IMR-90 (cell line): ENCODE data around the gene VPS18. TPM values are rescaled to one million over a fixed set of nuclear protein-coding genes. Genes with fewer than 3 reads are reported as not detected.

Experiments used
- ATAC-seq: fragments of 200-7000 bp; cut with Tn5 transposase; 2 replicates; pipeline ENCODE4 v1.9.1; 2020; ENCODE audit warnings: low read depth, mild to moderate bottlenecking, moderate library complexity
- BruUV-seq: library from RNA; stranded (reverse); fragments of 400-500 nt; replicated peaks from 2 replicates; lab custom pipeline; 2021; lab: Mats Ljungman, UMichigan
- CTCF ChIA-PET: fragments of 300-600 bp; formaldehyde crosslinking; extraction: SDS; loops from one replicate; lab custom pipeline; 2021; ENCODE audit warnings: antibody characterized with exemption; lab: Yijun Ruan, JAX
- POLR2A ChIA-PET: fragments of 300-600 bp; sonication (Branson Sonifier 250); formaldehyde crosslinking; loops from one replicate; lab custom pipeline; 2022; ENCODE audit warnings: antibody characterized with exemption; ENCODE audit not compliant: unreplicated experiment; lab: Charles Lee
- DNase-seq: peaks from one replicate; pipeline ENCODE4 v3.0.0; 2013
- H2AFZ ChIP-seq: replicated peaks from 2 replicates; pipeline ENCODE3; 2013; ENCODE audit warnings: low read length, mild to moderate bottlenecking; ENCODE audit not compliant: poor library complexity
- H2AK5ac ChIP-seq: 2 replicates; pipeline ENCODE4 v1.6.1; 2013; ENCODE audit warnings: low read depth, low read length, inconsistent platforms
- H2AK9ac ChIP-seq: replicated peaks from 2 replicates; pipeline ENCODE3; 2013; ENCODE audit warnings: mild to moderate bottlenecking, low read depth, low read length, moderate library complexity; ENCODE audit not compliant: poor library complexity
- H2BK120ac ChIP-seq: 2 replicates; pipeline ENCODE4 v1.6.1; 2013; ENCODE audit warnings: low read depth, low read length, inconsistent platforms
- H2BK15ac ChIP-seq: 3 replicates; pipeline ENCODE4 v1.6.1; 2013; ENCODE audit warnings: low read depth, low read length, inconsistent platforms
- H2BK20ac ChIP-seq: 2 replicates; pipeline ENCODE4 v1.6.1; 2013; ENCODE audit warnings: low read depth, mild to moderate bottlenecking, inconsistent platforms, low read length, moderate library complexity
- H2BK5ac ChIP-seq: 2 replicates; pipeline ENCODE4 v1.6.1; 2013; ENCODE audit warnings: mild to moderate bottlenecking, low read depth, low read length, inconsistent platforms; ENCODE audit not compliant: poor library complexity, severe bottlenecking
- H3K14ac ChIP-seq: replicated peaks from 2 replicates; pipeline ENCODE4 v1.6.1; 2013; ENCODE audit warnings: low read depth, low read length, inconsistent platforms
- H3K18ac ChIP-seq: 2 replicates; pipeline ENCODE4 v1.6.1; 2013; ENCODE audit warnings: low read depth, low read length, control low read depth
- H3K23ac ChIP-seq: 2 replicates; pipeline ENCODE4 v1.6.1; 2013; ENCODE audit warnings: low read depth, low read length, inconsistent platforms
- H3K27ac ChIP-seq: 2 replicates; pipeline ENCODE4 v1.5.1; 2013; ENCODE audit warnings: mild to moderate bottlenecking, control low read depth, low read length; ENCODE audit not compliant: insufficient read depth
- H3K27me3 ChIP-seq: 2 replicates; pipeline ENCODE4 v1.6.1; 2013; ENCODE audit warnings: low read length; ENCODE audit not compliant: control insufficient read depth, insufficient read depth
- H3K36me3 ChIP-seq: 2 replicates; pipeline ENCODE4 v1.6.1; 2013; ENCODE audit warnings: low read length, mixed read lengths; ENCODE audit not compliant: control insufficient read depth, insufficient read depth
- H3K4ac ChIP-seq: 2 replicates; pipeline ENCODE4 v1.6.1; 2013; ENCODE audit warnings: low read depth, low read length, inconsistent platforms
- H3K4me1 ChIP-seq: 2 replicates; pipeline ENCODE4 v1.6.1; 2013; ENCODE audit warnings: low read length, mixed read lengths; ENCODE audit not compliant: control insufficient read depth, insufficient read depth
- H3K4me2 ChIP-seq: 2 replicates; pipeline ENCODE4 v1.6.1; 2013; ENCODE audit warnings: low read depth, mild to moderate bottlenecking, control low read depth, low read length, moderate library complexity
- H3K4me3 ChIP-seq: 2 replicates; pipeline ENCODE4 v1.5.1; 2013; ENCODE audit warnings: low read depth, mild to moderate bottlenecking, control low read depth, low read length, moderate library complexity; ENCODE audit not compliant: insufficient read depth
- H3K56ac ChIP-seq: 2 replicates; pipeline ENCODE4 v1.6.1; 2013; ENCODE audit warnings: low read length, inconsistent platforms; ENCODE audit not compliant: insufficient read depth; ENCODE audit errors: extremely low read depth
- H3K79me1 ChIP-seq, 2 experiments: 2 replicates each; pipeline ENCODE4 v1.6.1; 2013; ENCODE audit warnings: low read length in 2 of 2, inconsistent platforms in 1 of 2, low read depth in 1 of 2
- H3K9ac ChIP-seq: 2 replicates; pipeline ENCODE4 v1.6.1; 2013; ENCODE audit warnings: low read depth, low read length, control low read depth
- H3K9me1 ChIP-seq: 2 replicates; pipeline ENCODE4 v1.6.1; 2013; ENCODE audit warnings: low read length, inconsistent platforms; ENCODE audit not compliant: insufficient read depth
- H3K9me3 ChIP-seq: 2 replicates; pipeline ENCODE4 v1.6.1; 2013; ENCODE audit warnings: low read length; ENCODE audit not compliant: control insufficient read depth, insufficient read depth
- H4K20me1 ChIP-seq: 2 replicates; pipeline ENCODE4 v1.6.1; 2013; ENCODE audit warnings: low read length, inconsistent platforms; ENCODE audit not compliant: insufficient read depth
- H4K5ac ChIP-seq: 2 replicates; pipeline ENCODE4 v1.6.1; 2013; ENCODE audit warnings: mild to moderate bottlenecking, low read depth, low read length, control low read depth
- H4K8ac ChIP-seq, 2 experiments: 2 replicates each; pipeline ENCODE4 v1.6.1; 2013; ENCODE audit warnings: low read depth in 2 of 2, low read length in 2 of 2, control low read depth in 1 of 2, inconsistent platforms in 1 of 2
- H4K91ac ChIP-seq: 2 replicates; pipeline ENCODE4 v1.6.1; 2013; ENCODE audit warnings: low read depth, low read length, inconsistent platforms; ENCODE audit not compliant: insufficient read depth
- BHLHE40 ChIP-seq: fragments of 150-350 bp; IDR thresholded peaks from 2 replicates; pipeline ENCODE4 v1.6.1; 2016; ENCODE audit warnings: mild to moderate bottlenecking, low read depth, low read length
- CEBPB ChIP-seq: IDR thresholded peaks from 2 replicates; pipeline ENCODE4 v1.6.1; 2012; ENCODE audit warnings: low read depth, low read length, improper control_type of control experiment
- CHD1 ChIP-seq: IDR thresholded peaks from 2 replicates; pipeline ENCODE4 v1.6.1; 2012; ENCODE audit warnings: low read depth, low read length, improper control_type of control experiment
- FOS ChIP-seq: fragments of 150-350 bp; IDR thresholded peaks from 2 replicates; pipeline ENCODE4 v1.6.1; 2016; ENCODE audit warnings: low read depth, low read length
- MAFK ChIP-seq: IDR thresholded peaks from 2 replicates; pipeline ENCODE4 v1.6.1; 2012; ENCODE audit warnings: low read depth, low read length, improper control_type of control experiment
- MAZ ChIP-seq: IDR thresholded peaks from 2 replicates; pipeline ENCODE4 v1.6.1; 2012; ENCODE audit warnings: low read depth, mild to moderate bottlenecking, low read length, improper control_type of control experiment, moderate library complexity, borderline replicate concordance
- MXI1 ChIP-seq: IDR thresholded peaks from 2 replicates; pipeline ENCODE4 v1.6.1; 2012; ENCODE audit warnings: low read depth, mild to moderate bottlenecking, low read length, moderate library complexity, borderline replicate concordance
- NFE2L2 ChIP-seq: fragments of 150-350 bp; IDR thresholded peaks from 2 replicates; pipeline ENCODE4 v1.6.1; 2016; ENCODE audit warnings: low read depth, mild to moderate bottlenecking, low read length
- POLR2A ChIP-seq: IDR thresholded peaks from 2 replicates; pipeline ENCODE4 v1.6.1; 2012; ENCODE audit warnings: mild to moderate bottlenecking, low read depth, low read length
- RAD21 ChIP-seq: IDR thresholded peaks from 2 replicates; pipeline ENCODE4 v1.6.1; 2012; ENCODE audit warnings: low read length, improper control_type of control experiment
- RCOR1 ChIP-seq: IDR thresholded peaks from 2 replicates; pipeline ENCODE4 v1.6.1; 2012; ENCODE audit warnings: mild to moderate bottlenecking, low read length, improper control_type of control experiment; ENCODE audit not compliant: insufficient replicate concordance
- RFX5 ChIP-seq: IDR thresholded peaks from 2 replicates; pipeline ENCODE4 v1.8.0; 2012; ENCODE audit warnings: low read depth, mild to moderate bottlenecking, low read length, moderate library complexity
- SMC3 ChIP-seq: fragments of 150-350 bp; IDR thresholded peaks from 2 replicates; pipeline ENCODE4 v1.6.1; 2016; ENCODE audit warnings: low read depth, mild to moderate bottlenecking, antibody characterized with exemption, low read length, moderate library complexity
- WGBS, 2 experiments: methylation state at CpG; one replicate each; pipeline versions ENCODE4 v1.1.5 to v1.1.7; 2013; ENCODE audit warnings: missing lambda C conversion rate in 2 of 2; ENCODE audit not compliant: insufficient read length in 1 of 2; ENCODE audit errors: extremely low coverage in 2 of 2; 5-methylcytosine and 5-hydroxymethylcytosine counted together
- dilution Hi-C: fragments of 300-500 bp; cut with HindIII; formaldehyde crosslinking; loops from one replicate; pipeline ENCODE4 v1.14.3; 2018; ENCODE audit warnings: low sequenced_read_pairs; ENCODE audit not compliant: unreplicated experiment
- in situ Hi-C: fragments of 300-500 bp; cut with MboI; formaldehyde crosslinking; loops from 3 replicates; pipeline ENCODE4 v1.14.3; 2019; ENCODE audit warnings: low sequenced_read_pairs, inconsistent platforms, mixed read lengths
- intact Hi-C: fragments of 100-400 bp; cut with micrococcal nuclease; formaldehyde crosslinking; loops from 2 replicates; pipeline ENCODE4 v1.10.0; 2022
- polyA plus RNA-seq, 3 experiments: library from polyadenylated mRNA; depleted of rRNA; stranded (reverse); fragments of >200 nt; gene quantifications; 2 replicates each; pipeline ENCODE4 v1.2.3, GENCODE V29; 2012; ENCODE audit warnings: low replicate concordance in 1 of 3
- total RNA-seq: library from RNA; depleted of rRNA; stranded (reverse); fragments of >200 nt; gene quantifications from 2 replicates; pipeline ENCODE4 v1.2.3, GENCODE V29; 2012
- TF ChIP-seq, protein P1 (sequence below): conservative IDR thresholded peaks from 2 replicates; pipeline ENCODE4 v1.5.1; 2012; ENCODE audit warnings: mild to moderate bottlenecking, low read depth, low read length, improper control_type of control experiment
- TF ChIP-seq, protein P2 (sequence below): fragments of 150-350 bp; IDR thresholded peaks from 2 replicates; pipeline ENCODE4 v1.6.1; 2016; ENCODE audit warnings: low read depth, mild to moderate bottlenecking, low read length, moderate library complexity, borderline replicate concordance
- TF ChIP-seq, protein P3 (sequence below): fragments of 150-350 bp; IDR thresholded peaks from 2 replicates; pipeline ENCODE4 v1.6.1; 2017; ENCODE audit warnings: mild to moderate bottlenecking, antibody characterized with exemption, low read length, low read depth

Gene VPS18
- total and polyA plus RNA-seq, 2 of the 4 experiments (the other 2 are of a cell fraction): 19.3 to 32.3 TPM

DNA sequence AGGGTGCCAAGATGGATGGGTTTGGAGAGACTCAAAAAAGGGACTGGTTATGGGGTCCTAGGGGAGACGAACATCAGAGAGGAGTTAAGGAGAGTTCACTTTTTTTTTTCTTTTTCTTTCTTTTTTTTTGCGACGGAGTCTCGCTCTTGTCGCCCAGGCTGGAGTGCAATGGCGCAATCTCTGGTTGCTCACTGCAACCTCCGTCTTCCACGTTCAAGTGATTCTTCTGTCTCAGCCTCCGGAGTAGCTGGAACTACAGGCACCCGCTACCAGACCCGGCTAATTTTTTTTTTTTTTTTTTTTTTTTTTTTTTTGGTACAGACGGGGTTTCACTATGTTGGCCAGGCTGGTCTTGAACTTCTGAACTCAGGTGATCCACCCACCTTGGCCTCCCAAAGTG lies 49.2 kb upstream of the VPS18 start:
- Histone ChIP-seq H2AK9ac (no peak overlapping the region), H3K23ac (no peak overlapping the region), H3K27me3 (peaks cover 38% of the 10 kb centered on the region), H3K4me1 (0 out of 2 replicates have a peak, but pooled peaks cover 3% of the 10 kb centered on the region), H3K4me3 (peak overlapping the region; percentile 26), H4K8ac (no peak overlapping the region), H4K5ac (no peak overlapping the region), H4K20me1 (peaks cover 5% of the 10 kb centered on the region; the same call in 1 of the 2 replicates), H3K14ac (no peak overlapping the region), H2BK5ac (no peak overlapping the region), H3K56ac (no peak overlapping the region), H2AK5ac (no peak overlapping the region), H3K4ac (no peak overlapping the region), H3K27ac (no peak overlapping the region), H3K18ac (no peak overlapping the region), H3K79me1 (no peaks in the 10 kb centered on the region), H3K9me1 (no peaks in the 10 kb centered on the region), H4K91ac (no peak overlapping the region), H3K9me3 (no peaks in the 10 kb centered on the region), H2AFZ (peak overlapping the region; percentile 86), H2BK15ac (no peak overlapping the region), H2BK20ac (no peak overlapping the region), H3K9ac (no peak overlapping the region), H3K4me2 (peak overlapping the region; percentile 66), H2BK120ac (no peak overlapping the region), H3K36me3 (no peaks in the 10 kb centered on the region)
- CTCF ChIA-PET: interaction anchor here (0.5 kb wide), 1 partner anchor 89 kb away, joined by 3 read pairs; no protein-coding TSS in a partner anchor
- ATAC-seq: no peak
- in situ Hi-C loops (no loop called here), intact Hi-C loops (no loop called here), dilution Hi-C loops (no loop called here)
- WGBS, 2 experiments: 50% methylated on average over 2 of the region's 12 CpGs; no CpG with 5 or more reads in 1 of the 2 experiments
- TF ChIP-seq NFE2L2 (no peak), MXI1 (no peak), MAZ (no peak), SMC3 (no peak), POLR2A (no peak), BHLHE40 (no peak), CEBPB (no peak), RCOR1 (no peak), MAFK (no peak), FOS (no peak), CHD1 (no peak), RAD21 (no peak), RFX5 (no peak)
- TF ChIP-seq, protein P1, sequence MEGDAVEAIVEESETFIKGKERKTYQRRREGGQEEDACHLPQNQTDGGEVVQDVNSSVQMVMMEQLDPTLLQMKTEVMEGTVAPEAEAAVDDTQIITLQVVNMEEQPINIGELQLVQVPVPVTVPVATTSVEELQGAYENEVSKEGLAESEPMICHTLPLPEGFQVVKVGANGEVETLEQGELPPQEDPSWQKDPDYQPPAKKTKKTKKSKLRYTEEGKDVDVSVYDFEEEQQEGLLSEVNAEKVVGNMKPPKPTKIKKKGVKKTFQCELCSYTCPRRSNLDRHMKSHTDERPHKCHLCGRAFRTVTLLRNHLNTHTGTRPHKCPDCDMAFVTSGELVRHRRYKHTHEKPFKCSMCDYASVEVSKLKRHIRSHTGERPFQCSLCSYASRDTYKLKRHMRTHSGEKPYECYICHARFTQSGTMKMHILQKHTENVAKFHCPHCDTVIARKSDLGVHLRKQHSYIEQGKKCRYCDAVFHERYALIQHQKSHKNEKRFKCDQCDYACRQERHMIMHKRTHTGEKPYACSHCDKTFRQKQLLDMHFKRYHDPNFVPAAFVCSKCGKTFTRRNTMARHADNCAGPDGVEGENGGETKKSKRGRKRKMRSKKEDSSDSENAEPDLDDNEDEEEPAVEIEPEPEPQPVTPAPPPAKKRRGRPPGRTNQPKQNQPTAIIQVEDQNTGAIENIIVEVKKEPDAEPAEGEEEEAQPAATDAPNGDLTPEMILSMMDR: no peak
- TF ChIP-seq, protein P2, sequence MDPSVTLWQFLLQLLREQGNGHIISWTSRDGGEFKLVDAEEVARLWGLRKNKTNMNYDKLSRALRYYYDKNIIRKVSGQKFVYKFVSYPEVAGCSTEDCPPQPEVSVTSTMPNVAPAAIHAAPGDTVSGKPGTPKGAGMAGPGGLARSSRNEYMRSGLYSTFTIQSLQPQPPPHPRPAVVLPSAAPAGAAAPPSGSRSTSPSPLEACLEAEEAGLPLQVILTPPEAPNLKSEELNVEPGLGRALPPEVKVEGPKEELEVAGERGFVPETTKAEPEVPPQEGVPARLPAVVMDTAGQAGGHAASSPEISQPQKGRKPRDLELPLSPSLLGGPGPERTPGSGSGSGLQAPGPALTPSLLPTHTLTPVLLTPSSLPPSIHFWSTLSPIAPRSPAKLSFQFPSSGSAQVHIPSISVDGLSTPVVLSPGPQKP: no peak
- TF ChIP-seq, protein P3, sequence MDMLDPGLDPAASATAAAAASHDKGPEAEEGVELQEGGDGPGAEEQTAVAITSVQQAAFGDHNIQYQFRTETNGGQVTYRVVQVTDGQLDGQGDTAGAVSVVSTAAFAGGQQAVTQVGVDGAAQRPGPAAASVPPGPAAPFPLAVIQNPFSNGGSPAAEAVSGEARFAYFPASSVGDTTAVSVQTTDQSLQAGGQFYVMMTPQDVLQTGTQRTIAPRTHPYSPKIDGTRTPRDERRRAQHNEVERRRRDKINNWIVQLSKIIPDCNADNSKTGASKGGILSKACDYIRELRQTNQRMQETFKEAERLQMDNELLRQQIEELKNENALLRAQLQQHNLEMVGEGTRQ: no peak
- no peak for DNase-seq
- POLR2A ChIA-PET: no interaction called here
- BruUV-seq: no TSS peak
